HS-5 (cell line): ENCODE measurements around the gene RPS28.
"Not testable (repeated sequence)": the region's sequence is repeated elsewhere in the genome, so short reads cannot be mapped to it uniquely, and the experiment has no call there.

Source experiments
- DNase-seq: peaks from one replicate; pipeline ENCODE4 v3.0.0-alpha.2; 2012; ENCODE audit warnings: low read depth

Gene RPS28

DNA sequence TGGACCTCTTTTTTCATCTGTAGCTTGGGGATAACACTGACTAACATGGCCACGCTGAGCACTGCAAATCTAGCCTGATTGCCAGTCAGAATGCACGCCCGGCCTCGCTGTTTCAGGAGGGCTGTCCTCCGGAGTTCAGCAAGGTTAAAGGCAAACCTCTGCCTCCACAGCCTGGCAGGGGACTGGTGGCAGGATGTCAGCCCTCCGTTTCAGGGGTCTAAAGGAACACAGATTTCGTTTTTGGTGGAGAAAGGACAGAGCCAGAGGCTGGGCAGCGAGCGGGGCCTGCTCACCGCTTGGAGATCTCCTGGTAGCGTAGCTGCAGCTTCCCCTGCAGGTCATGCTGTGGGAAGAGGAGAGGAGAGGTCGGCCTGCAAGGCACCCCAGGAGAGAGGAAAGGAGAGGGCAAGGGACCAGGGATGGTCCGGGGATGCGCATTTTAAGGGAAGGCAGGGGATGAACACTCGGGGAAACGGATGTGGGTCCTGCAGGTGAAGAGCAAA is 681 bp upstream of the RPS28 start:
- no peak for DNase-seq

DNA sequence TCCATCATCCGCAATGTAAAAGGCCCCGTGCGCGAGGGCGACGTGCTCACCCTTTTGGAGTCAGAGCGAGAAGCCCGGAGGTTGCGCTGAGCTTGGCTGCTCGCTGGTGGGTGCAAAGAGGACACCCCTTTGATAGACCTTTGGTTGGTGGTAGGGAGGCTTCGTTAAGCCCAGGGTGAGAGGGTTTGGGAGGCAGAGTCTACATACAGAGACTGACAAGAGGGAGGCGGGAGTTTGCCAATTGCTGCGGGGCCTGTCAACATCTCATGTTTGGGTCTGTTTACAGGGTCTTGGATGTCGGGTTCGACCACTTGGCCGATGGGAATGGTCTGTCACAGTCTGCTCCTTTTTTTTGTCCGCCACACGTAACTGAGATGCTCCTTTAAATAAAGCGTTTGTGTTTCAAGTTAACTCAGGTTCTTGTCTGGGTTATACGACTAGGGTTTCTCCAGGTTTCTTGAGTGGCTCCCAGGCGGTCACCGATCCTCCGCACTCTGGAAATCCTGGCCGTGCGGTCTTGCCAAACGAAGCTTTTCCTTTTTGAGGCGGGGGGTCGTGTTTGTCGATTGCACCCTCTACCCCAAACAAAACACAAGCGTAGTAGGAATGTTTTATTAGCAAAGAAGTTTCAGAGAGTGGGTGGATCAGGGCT is 816 bp downstream of the RPS28 start:
- no peak for DNase-seq

GRCh38 chr19:8322638-8322997 is 1.3 kb downstream of the RPS28 start:
- no peak for DNase-seq

GRCh38 chr19:8323781-8324185 is 2.5 kb downstream of the RPS28 start:
- DNase-seq, result no peak

GRCh38 chr19:8324186-8325050 is 3.1 kb downstream of the RPS28 start:
- DNase-seq, result no peak

- no peak for DNase-seq
These were observed 4.2 kb downstream of the RPS28 start for GRCh38 chr19:8325454-8325853.

- no peak for DNase-seq
These were observed 8.7 kb downstream of the RPS28 start for GRCh38 chr19:8329996-8330395.

DNA sequence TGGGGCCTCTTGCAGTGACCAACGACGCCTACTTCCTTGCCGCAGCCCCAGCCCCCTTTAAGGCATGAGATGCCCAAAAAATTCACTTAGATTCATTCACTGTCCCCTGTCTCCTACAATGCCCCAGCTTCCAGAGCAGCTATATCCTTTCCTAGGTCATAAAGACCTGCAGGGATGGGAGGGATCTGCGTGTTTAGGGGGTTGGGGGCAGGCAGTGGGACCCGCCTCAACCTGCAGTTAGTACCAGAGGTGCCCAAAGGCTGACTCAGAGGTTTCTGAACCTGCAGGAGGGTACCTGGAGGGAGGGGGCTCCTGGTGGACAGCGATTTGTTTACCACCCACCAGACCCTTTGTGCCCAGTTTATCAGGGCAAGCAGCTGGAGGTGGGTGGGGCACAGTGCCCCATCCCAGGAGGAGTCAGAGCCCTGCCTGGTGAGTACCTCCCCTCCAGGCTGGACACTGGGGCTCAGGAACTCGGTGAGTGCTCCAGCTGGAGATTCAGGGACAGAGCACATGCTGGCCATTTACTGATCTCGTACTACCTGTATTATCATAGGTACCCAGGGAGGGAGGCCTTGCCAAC is 10.1 kb downstream of the RPS28 start:
- DNase-seq, result no peak

DNA sequence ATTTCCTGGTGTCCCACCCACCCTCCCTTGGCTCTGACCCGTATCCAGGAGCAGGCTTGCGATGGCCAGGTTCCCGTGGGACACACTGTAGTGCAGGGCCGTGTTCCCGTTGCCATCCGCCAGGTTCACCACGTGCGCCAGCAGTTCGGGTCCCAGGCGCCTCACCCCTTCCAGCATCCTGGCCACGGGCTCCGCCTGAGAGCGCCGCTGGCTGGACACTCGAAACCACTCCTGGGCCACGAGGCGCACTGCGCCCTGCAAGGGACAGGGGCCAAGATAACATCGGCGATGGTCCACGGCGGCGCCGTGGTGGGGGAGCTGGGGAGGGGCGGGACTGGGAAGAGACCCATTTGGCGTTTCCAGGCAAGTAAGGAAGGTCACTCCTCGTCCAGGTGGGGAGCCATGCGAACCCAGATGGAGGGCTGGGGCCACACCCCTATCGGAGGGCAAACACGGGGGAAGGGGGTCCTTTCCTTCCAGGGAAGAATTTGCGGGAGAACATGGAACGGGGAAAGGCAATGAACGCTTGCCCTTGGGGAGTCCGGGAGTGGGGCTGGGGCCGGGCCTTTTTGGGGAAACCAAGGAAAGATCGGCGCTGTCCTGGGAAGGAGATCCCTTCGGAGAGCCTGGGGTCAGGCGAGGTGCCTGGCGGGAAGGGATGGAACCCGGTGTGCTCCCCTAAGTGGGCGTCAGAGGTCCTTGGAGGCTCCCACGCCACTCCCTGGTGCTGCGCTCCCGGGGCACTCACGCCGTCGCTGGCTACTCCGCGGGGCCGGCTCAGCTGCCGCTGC is 11.9 kb downstream of the RPS28 start:
- DNase-seq, result no peak

DNA sequence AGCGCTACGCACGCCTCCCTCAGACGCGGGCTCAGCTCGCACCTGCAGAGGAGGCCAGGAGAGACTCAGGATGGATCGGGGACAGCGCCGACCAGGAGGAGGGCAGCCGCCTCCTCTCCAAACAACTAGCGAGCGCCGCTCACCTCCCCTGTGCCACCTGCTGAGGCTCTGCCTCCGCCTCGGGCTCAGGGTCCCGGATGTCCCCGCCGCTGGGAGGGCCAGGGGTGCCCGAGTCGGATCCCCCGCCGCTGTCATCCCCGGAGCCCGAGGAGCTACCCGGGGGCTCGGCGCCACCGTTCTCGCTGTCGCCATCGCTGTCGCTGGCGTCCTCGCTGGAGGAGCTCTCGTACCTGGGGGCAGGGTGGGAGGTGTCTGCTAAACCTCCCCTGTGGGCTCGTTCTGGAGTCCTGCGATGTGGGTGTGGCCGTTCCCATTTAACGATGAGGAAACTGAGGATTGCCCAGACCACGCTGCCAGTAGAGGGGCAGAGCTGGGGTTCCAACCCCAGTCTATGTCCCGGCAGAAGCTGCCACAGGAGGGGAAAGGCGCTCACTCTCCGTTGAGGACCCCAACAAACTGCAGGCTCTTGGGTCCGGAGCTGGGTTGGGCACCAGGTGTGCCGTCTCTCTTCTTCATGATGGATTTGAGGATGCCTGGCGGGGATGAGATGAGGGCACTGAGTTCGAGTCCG is 12.6 kb downstream of the RPS28 start:
- DNase-seq, result no peak

- DNase-seq, result no peak
These were observed 13.4 kb downstream of the RPS28 start for GRCh38 chr19:8334458-8335342.

DNA sequence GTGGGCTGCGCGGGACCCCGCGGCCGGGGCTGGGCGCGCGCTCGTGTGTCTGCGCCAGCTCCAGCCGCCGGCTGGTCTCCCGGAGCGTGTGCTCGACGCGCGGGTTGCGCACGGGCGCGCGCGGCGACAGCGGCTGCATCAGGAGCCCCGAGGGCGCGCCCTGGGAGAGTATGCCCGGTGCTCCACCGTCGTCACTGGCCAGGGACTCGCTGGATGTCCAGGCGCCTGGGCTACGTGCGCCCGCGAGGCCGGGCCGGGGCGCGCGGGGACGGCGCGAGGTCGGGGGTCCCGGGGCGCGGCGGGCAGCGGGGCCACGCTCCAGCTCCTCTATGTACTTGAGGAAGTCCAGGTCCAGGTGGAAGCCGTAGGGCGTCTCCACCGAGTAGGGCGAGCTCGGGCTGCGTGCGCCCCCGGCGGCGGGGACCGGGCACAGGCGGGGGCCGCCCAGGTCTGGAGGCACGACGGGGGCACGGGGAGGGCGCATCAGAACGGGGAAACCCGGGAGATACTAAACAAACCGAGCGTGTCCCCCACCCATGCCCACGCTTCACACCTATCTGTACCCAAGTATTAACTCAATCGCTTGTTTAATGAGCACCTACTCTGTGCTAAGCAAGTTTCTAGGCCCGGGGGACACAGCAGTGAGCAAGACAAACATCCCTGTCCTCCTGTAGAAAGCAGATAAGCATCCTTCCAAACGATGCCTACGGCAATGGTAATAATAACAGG is 14.2 kb downstream of the RPS28 start:
- DNase-seq, result no peak

GRCh38 chr19:8336072-8336569 is 14.8 kb downstream of the RPS28 start:
- DNase-seq, result no peak

DNA sequence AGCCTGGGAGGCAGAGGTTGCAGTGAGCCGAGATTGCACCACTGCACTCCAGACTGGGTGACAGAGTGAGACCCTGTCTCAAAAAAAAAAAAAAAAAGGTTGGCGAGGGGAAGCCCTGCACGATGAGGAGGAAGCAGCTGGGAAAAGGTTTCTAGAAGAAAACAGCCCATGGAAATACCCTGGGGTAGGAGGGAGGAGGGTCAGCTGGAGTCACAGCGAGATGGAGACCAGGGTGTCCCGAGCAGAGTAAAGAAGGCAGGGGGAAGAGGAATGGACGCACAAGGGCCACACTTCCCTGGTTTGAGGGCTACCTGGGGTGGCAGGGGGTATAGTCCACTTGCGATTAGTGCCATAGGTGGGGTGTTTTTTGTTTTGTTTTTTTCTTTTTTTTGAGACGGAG is 15.4 kb downstream of the RPS28 start:
- no peak for DNase-seq

GRCh38 chr19:8337728-8338127 is 16.4 kb downstream of the RPS28 start:
- no peak for DNase-seq

DNA sequence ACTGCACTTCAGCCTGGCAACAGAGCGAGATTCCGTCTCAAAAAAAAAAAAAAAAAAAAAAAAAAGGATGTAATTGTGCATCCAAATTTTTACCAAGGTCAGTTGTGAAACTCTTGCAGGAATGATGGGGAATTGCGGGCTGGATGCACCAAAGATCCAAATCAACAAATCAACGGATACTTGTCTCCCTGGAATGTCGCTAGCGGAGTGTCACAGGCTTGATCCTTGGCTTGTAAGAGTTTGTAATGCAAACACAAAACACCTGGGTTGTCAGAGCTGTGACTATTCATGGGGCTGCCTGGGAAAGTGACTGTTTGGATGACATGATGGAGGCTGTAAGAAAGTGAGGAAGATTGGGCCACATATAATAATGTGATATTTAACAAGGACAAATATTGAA is 17.5 kb downstream of the RPS28 start:
- no peak for DNase-seq

GRCh38 chr19:8340341-8341096 is 19.2 kb downstream of the RPS28 start:
- DNase-seq, result no peak

GRCh38 chr19:8341504-8341903 is 20.2 kb downstream of the RPS28 start:
- not testable (repeated sequence) for DNase-seq

DNA sequence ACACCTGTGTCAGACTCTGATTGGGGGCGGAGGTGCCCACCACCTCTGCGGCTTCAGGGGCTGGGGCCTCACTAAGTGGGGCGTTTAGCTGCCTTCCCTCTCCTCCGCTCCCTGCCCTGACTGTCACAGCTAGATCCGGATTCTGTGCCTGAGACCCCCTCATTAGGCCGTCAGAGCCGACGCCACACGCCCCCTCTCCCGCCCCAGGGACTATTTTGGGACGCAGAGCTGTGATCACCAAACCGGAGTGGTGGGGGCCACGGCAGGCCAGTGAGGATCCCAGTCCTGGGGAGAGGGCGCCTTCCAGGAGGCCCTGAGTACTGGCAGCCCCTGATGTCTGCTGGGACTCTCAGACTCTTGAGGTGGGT is 21.0 kb downstream of the RPS28 start:
- DNase-seq, result no peak
